Erythroblast (primary cell): ENCODE results near the gene UNC13B.

Experiments used
- GATA1 ChIP-seq: IDR thresholded peaks from 2 replicates; pipeline ENCODE4 v1.6.1; 2011; ENCODE audit warnings: low read depth, mild to moderate bottlenecking, control low read depth, low read length, moderate library complexity
- POLR2A ChIP-seq: IDR thresholded peaks from 2 replicates; pipeline ENCODE4 v1.6.1; 2011; ENCODE audit warnings: mild to moderate bottlenecking, low read length

GRCh38 chr9:35431467-35431866, 269.7 kb downstream of the UNC13B start:
- no peak for TF ChIP-seq POLR2A
- no peak for TF ChIP-seq GATA1
